ENCODE measurements around the gene ZNF524. TPM values are rescaled to one million over a fixed set of nuclear protein-coding genes. Genes with fewer than 3 reads are reported as not detected.

The ZNF524 gene
- total and polyA plus RNA-seq, 9 of the 15 experiments (the other 6 are each of a cell fraction or from before 2014, with no cell fraction given), result 0.08 to 15.6 (median 2.9) TPM

- TF ChIP-seq, protein P1, sequence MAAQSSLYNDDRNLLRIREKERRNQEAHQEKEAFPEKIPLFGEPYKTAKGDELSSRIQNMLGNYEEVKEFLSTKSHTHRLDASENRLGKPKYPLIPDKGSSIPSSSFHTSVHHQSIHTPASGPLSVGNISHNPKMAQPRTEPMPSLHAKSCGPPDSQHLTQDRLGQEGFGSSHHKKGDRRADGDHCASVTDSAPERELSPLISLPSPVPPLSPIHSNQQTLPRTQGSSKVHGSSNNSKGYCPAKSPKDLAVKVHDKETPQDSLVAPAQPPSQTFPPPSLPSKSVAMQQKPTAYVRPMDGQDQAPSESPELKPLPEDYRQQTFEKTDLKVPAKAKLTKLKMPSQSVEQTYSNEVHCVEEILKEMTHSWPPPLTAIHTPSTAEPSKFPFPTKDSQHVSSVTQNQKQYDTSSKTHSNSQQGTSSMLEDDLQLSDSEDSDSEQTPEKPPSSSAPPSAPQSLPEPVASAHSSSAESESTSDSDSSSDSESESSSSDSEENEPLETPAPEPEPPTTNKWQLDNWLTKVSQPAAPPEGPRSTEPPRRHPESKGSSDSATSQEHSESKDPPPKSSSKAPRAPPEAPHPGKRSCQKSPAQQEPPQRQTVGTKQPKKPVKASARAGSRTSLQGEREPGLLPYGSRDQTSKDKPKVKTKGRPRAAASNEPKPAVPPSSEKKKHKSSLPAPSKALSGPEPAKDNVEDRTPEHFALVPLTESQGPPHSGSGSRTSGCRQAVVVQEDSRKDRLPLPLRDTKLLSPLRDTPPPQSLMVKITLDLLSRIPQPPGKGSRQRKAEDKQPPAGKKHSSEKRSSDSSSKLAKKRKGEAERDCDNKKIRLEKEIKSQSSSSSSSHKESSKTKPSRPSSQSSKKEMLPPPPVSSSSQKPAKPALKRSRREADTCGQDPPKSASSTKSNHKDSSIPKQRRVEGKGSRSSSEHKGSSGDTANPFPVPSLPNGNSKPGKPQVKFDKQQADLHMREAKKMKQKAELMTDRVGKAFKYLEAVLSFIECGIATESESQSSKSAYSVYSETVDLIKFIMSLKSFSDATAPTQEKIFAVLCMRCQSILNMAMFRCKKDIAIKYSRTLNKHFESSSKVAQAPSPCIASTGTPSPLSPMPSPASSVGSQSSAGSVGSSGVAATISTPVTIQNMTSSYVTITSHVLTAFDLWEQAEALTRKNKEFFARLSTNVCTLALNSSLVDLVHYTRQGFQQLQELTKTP (IDR thresholded peaks at IDR 0.05; ENCODE audit: low read depth in 1 of 2, partially characterized antibody in 2 of 2), result peak in 1 of 2 experiments; percentile 92
- TF ChIP-seq FOXJ3 (CRISPR knock-in tag; IDR thresholded peaks at IDR 0.05) (no peak), TEAD4 (IDR thresholded peaks at IDR 0.05; ENCODE audit: low read length) (no peak), TEAD4 (CRISPR knock-in tag; IDR thresholded peaks at IDR 0.05; ENCODE audit: borderline replicate concordance) (0 out of 2 replicates have a peak, but pooled peaks have one; percentile 41), FOXA3 (CRISPR knock-in tag; conservative IDR thresholded peaks at IDR 0.05 in 1 of 2, IDR thresholded peaks at IDR 0.05 in 1 of 2) (peak in 1 of 2 experiments; percentile 55; a peak in 1 of 4 replicates), TRIM24 (IDR thresholded peaks at IDR 0.05) (no peak), CHD4 (IDR thresholded peaks at IDR 0.05; ENCODE audit: insufficient read depth, insufficient replicate concordance, low read depth, low read length, poor library complexity, severe bottlenecking) (peak; percentile 81), ZNF699 (CRISPR knock-in tag; IDR thresholded peaks at IDR 0.05; ENCODE audit: insufficient replicate concordance) (no peak), KDM4B (IDR thresholded peaks at IDR 0.05; ENCODE audit: borderline replicate concordance in 2 of 2, low read depth in 1 of 2) (0 out of 4 replicates have a peak, but pooled peaks of 1 of the 2 experiments have one; percentile 3), TAF9B (IDR thresholded peaks at IDR 0.05; ENCODE audit: partially characterized antibody) (no peak), GABPB1 (CRISPR knock-in tag; IDR thresholded peaks at IDR 0.05) (peak; percentile 57), ETV6 (IDR thresholded peaks at IDR 0.05; ENCODE audit: borderline replicate concordance in 1 of 2, low read depth in 2 of 2, low read length in 1 of 2) (no peak), ETV6 (CRISPR knock-in tag; IDR thresholded peaks at IDR 0.05; ENCODE audit: borderline replicate concordance) (no peak), SPI1 (IDR thresholded peaks at IDR 0.05; ENCODE audit: borderline replicate concordance, low read depth, low read length) (no peak), BCOR (IDR thresholded peaks at IDR 0.05) (peak; percentile 91), DLX4 (CRISPR knock-in tag; IDR thresholded peaks at IDR 0.05) (no peak), SMAD3 (CRISPR knock-in tag; conservative IDR thresholded peaks at IDR 0.05) (no peak), SFPQ (IDR thresholded peaks at IDR 0.05; ENCODE audit: low read depth, low read length) (no peak), EHMT2 (IDR thresholded peaks at IDR 0.05) (peak; percentile 98), RBM34 (IDR thresholded peaks at IDR 0.05; ENCODE audit: borderline replicate concordance, insufficient read depth, low read length) (no peak), SMARCA4 (IDR thresholded peaks at IDR 0.05) (peak; percentile 30; the same call in 1 of the 2 replicates), LARP7 (IDR thresholded peaks at IDR 0.05) (no peak)
These were observed 18.8 kb upstream of the ZNF524 start (continued) for GRCh38 chr19:55581145-55581822.
